K562 (cell line): Measurements from ENCODE around the gene GPR37L1. TPM values are rescaled to one million over a fixed set of nuclear protein-coding genes. Genes with fewer than 3 reads are reported as not detected.

Source experiments
- ARNT ChIP-seq, 2 experiments: fragments of 450-650 bp; IDR thresholded peaks; 2 replicates each; pipeline ENCODE4 v1.6.1; 2016; ENCODE audit warnings: mild to moderate bottlenecking in 1 of 2
- CBFA2T2 ChIP-seq: fragments of 450-650 bp; conservative IDR thresholded peaks from 2 replicates; pipeline ENCODE4 v1.6.1; 2017; ENCODE audit warnings: mild to moderate bottlenecking
- ETV1 ChIP-seq: fragments of 450-650 bp; conservative IDR thresholded peaks from 2 replicates; pipeline ENCODE4 v1.6.1; 2016; ENCODE audit warnings: missing genetic modification characterization, control low read depth, low read depth, missing compliant biosample characterization
- KLF6 ChIP-seq: fragments of 250-450 bp; sonication (Bioruptor Pico); IDR thresholded peaks from 2 replicates; pipeline ENCODE4 v1.4.0; 2020; ENCODE audit warnings: mild to moderate bottlenecking, moderate library complexity, borderline replicate concordance
- PPARD ChIP-seq: fragments of 250-450 bp; sonication (Bioruptor Pico); IDR thresholded peaks from 2 replicates; pipeline ENCODE4 v1.8.0; 2022; ENCODE audit warnings: inconsistent platforms, mild to moderate bottlenecking, moderate library complexity
- RBM22 ChIP-seq: fragments of 200-400 bp; formaldehyde crosslinking; IDR thresholded peaks from 2 replicates; pipeline ENCODE4 v1.6.1; 2018; ENCODE audit warnings: low read length, low read depth; ENCODE audit not compliant: poor library complexity, severe bottlenecking
- RFX7 ChIP-seq: fragments of 250-450 bp; sonication (Bioruptor Pico); IDR thresholded peaks from 2 replicates; pipeline ENCODE4 v1.5.1; 2021; ENCODE audit warnings: mild to moderate bottlenecking
- RHOXF2B ChIP-seq: fragments of 250-450 bp; sonication (Bioruptor Pico); conservative IDR thresholded peaks from 2 replicates; pipeline ENCODE4 v1.5.1; 2021
- STAG1 ChIP-seq: sonication (generic); formaldehyde crosslinking; IDR thresholded peaks from 2 replicates; pipeline ENCODE4 v1.5.0; 2020; ENCODE audit warnings: missing genetic modification reagents, borderline replicate concordance
- TAL1 ChIP-seq: fragments of 450-650 bp; IDR thresholded peaks from 2 replicates; pipeline ENCODE4 v1.6.1; 2016; ENCODE audit warnings: mild to moderate bottlenecking
- TCF3 ChIP-seq: sonication (generic); formaldehyde crosslinking; IDR thresholded peaks from 2 replicates; pipeline ENCODE4 v1.4.0; 2020; ENCODE audit warnings: mild to moderate bottlenecking, missing genetic modification reagents
- ZC3H11A ChIP-seq: IDR thresholded peaks from 2 replicates; pipeline ENCODE4 v1.6.1; 2012; ENCODE audit warnings: low read depth, low read length, improper control_type of control experiment
- ZEB2 ChIP-seq: fragments of 450-650 bp; IDR thresholded peaks from 2 replicates; pipeline ENCODE4 v1.6.1; 2016
- polyA plus RNA-seq, 8 experiments: library from polyadenylated mRNA; depleted of rRNA in 4 of 8; stranded (reverse) in 5 of 8; unstranded in 3 of 8; fragments of >200 nt; fragmentation: Nextera tagmentation in 2 of 8; fragmentation: Illumina TruSeq in 1 of 8; extraction: Ambion mirVana in 2 of 8; extraction: Trizol in 1 of 8; gene quantifications; 2 replicates each; pipeline versions ENCODE4 v1.2.1 to v1.2.3, GENCODE V29; 2011 to 2014; ENCODE audit warnings: inconsistent platforms in 1 of 8, missing spikeins in 1 of 8
- total RNA-seq, 7 experiments: library from RNA; depleted of rRNA in 6 of 7; stranded (reverse); fragments of >200 nt in 6 of 7; fragmentation: Illumina TruSeq in 2 of 7; extraction: Trizol in 2 of 7; gene quantifications; 2 replicates each; pipeline versions ENCODE4 v1.2.1 to v1.2.3, GENCODE V29; 2011 to 2021; ENCODE audit warnings: low replicate concordance in 1 of 7
- TF ChIP-seq, protein P1 (sequence below), 2 experiments: fragments of 450-650 bp in 1 of 2; sonication (generic) in 1 of 2; formaldehyde crosslinking in 1 of 2; IDR thresholded peaks; 2 replicates each; pipeline versions ENCODE4 v1.7.1 to v1.9.0; 2016 to 2022; ENCODE audit warnings: inconsistent platforms in 1 of 2, mild to moderate bottlenecking in 1 of 2, missing genetic modification reagents in 1 of 2
- TF ChIP-seq, protein P2 (sequence below): fragments of 250-450 bp; sonication (Bioruptor Pico); IDR thresholded peaks from 2 replicates; pipeline ENCODE4 v1.5.0; 2021
- TF ChIP-seq, protein P3 (sequence below): fragments of 250-450 bp; sonication (Bioruptor Pico); IDR thresholded peaks from 2 replicates; pipeline ENCODE4 v1.5.1; 2021; ENCODE audit warnings: mild to moderate bottlenecking

The GPR37L1 gene
- total and polyA plus RNA-seq, 9 of the 15 experiments (the other 6 are each of a cell fraction or from before 2014, with no cell fraction given), result not detected

DNA sequence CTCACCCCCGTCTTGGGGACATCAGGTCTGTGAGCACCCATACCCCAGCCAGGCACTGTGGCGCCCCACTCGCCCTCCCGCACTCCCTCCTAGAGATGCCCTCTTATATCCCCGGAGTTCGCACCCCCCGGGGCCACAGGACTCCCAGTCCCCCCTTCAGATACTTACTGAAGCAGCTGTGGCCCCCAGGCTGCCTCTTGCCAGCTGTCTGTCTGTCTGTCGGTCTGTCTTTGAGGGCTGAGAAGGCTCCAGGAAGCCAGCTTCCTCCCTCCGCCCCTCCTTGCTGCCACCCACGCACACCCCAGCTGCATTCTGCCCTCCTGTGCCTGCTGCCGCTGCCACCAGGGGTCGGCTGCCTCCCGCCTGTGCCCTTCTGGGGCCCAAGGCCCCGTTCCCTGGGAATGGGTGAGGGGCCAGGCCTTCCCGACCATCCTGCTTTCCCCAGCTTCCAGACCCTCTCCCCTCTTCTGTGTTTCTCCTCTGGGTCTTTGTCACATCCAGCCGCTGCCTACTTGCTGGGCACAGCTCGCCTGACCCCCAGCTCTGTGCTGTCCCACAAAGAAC is 37.7 kb downstream of the GPR37L1 start, which contains the start of gene PTPN7 (continued):
- TF ChIP-seq, protein P1, sequence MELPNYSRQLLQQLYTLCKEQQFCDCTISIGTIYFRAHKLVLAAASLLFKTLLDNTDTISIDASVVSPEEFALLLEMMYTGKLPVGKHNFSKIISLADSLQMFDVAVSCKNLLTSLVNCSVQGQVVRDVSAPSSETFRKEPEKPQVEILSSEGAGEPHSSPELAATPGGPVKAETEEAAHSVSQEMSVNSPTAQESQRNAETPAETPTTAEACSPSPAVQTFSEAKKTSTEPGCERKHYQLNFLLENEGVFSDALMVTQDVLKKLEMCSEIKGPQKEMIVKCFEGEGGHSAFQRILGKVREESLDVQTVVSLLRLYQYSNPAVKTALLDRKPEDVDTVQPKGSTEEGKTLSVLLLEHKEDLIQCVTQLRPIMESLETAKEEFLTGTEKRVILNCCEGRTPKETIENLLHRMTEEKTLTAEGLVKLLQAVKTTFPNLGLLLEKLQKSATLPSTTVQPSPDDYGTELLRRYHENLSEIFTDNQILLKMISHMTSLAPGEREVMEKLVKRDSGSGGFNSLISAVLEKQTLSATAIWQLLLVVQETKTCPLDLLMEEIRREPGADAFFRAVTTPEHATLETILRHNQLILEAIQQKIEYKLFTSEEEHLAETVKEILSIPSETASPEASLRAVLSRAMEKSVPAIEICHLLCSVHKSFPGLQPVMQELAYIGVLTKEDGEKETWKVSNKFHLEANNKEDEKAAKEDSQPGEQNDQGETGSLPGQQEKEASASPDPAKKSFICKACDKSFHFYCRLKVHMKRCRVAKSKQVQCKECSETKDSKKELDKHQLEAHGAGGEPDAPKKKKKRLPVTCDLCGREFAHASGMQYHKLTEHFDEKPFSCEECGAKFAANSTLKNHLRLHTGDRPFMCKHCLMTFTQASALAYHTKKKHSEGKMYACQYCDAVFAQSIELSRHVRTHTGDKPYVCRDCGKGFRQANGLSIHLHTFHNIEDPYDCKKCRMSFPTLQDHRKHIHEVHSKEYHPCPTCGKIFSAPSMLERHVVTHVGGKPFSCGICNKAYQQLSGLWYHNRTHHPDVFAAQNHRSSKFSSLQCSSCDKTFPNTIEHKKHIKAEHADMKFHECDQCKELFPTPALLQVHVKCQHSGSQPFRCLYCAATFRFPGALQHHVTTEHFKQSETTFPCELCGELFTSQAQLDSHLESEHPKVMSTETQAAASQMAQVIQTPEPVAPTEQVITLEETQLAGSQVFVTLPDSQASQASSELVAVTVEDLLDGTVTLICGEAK (IDR thresholded peaks at IDR 0.05), result no peak
- TF ChIP-seq, protein P1 (CRISPR knock-in tag; IDR thresholded peaks at IDR 0.05), result no peak
- TF ChIP-seq, protein P2, sequence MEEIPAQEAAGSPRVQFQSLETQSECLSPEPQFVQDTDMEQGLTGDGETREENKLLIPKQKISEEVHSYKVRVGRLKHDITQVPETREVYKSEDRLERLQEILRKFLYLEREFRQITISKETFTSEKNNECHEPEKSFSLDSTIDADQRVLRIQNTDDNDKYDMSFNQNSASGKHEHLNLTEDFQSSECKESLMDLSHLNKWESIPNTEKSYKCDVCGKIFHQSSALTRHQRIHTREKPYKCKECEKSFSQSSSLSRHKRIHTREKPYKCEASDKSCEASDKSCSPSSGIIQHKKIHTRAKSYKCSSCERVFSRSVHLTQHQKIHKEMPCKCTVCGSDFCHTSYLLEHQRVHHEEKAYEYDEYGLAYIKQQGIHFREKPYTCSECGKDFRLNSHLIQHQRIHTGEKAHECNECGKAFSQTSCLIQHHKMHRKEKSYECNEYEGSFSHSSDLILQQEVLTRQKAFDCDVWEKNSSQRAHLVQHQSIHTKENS (CRISPR knock-in tag), result no peak
- no peak for TF ChIP-seq ZEB2
- TF ChIP-seq, protein P3, sequence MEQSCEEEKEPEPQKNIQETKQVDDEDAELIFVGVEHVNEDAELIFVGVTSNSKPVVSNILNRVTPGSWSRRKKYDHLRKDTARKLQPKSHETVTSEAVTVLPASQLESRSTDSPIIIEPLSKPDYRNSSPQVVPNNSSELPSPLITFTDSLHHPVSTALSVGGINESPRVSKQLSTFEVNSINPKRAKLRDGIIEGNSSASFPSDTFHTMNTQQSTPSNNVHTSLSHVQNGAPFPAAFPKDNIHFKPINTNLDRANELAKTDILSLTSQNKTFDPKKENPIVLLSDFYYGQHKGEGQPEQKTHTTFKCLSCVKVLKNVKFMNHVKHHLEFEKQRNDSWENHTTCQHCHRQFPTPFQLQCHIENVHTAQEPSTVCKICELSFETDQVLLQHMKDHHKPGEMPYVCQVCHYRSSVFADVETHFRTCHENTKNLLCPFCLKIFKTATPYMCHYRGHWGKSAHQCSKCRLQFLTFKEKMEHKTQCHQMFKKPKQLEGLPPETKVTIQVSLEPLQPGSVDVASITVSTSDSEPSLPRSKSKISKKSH (CRISPR knock-in tag), result no peak
- TF ChIP-seq KLF6 (CRISPR knock-in tag), result no peak
- no peak for TF ChIP-seq TCF3 (CRISPR knock-in tag)
- TF ChIP-seq RHOXF2B, result no peak
- TF ChIP-seq RBM22, result no peak
- no peak for TF ChIP-seq CBFA2T2
- TF ChIP-seq ZC3H11A, result no peak
- no peak for TF ChIP-seq TAL1
- 0 out of 2 replicates have a peak, but pooled peaks have one; percentile 8 for TF ChIP-seq ETV1
- no peak for TF ChIP-seq ARNT (IDR thresholded peaks at IDR 0.05)
- TF ChIP-seq STAG1 (CRISPR knock-in tag), result no peak
- TF ChIP-seq PPARD (CRISPR knock-in tag), result 0 out of 2 replicates have a peak, but pooled peaks have one; percentile 26
- peak; percentile 3; the same call in 1 of the 2 replicates for TF ChIP-seq RFX7 (CRISPR knock-in tag)
